Smooth muscle cell of the brain vasculature (primary cell): ENCODE measurements around the gene HPSE2.

Experiments
- DNase-seq: peaks from one replicate; pipeline ENCODE4 v3.0.0-alpha.2; 2012; ENCODE audit warnings: low read depth, low spot score

The HPSE2 gene

DNA sequence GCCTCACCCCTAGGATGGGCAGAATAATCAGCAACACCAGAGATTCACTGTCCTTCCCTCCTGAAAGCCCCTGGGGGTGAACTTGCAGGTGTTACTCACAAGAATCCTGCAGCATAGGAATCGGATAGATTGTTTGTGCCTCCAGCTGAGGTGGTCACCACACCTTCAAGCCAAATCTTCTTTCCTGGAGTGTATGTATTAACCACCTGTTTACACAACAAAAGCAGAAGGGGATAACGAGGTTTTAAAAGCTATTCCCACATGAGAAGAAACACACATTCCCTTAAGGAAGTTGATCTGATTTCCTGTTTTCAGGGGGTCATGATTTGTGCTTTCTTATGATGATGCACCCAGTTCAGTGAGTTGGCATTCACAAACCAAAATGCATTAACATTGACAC is 615.1 kb downstream of the HPSE2 start:
- DNase-seq: no peak

DNA sequence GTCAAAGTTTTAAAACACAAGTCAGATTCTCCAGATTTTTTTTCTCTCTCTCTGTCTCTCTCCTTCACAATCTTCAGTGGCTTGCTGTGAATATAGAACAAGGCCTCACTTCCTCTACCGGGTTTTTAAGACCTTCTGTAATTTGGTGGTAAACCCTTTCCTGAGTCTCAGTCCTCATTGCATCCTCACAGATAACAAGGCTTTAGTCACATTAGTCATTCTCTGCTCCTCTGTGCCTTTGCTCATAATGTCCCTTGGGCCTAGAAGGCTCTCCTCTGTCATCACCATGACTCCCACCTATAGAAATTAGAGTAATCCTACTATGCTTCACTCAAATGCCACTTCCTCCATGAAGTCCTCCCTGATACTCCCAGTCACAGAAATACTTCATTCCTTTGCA is 616.2 kb downstream of the HPSE2 start:
- DNase-seq: no peak

DNA sequence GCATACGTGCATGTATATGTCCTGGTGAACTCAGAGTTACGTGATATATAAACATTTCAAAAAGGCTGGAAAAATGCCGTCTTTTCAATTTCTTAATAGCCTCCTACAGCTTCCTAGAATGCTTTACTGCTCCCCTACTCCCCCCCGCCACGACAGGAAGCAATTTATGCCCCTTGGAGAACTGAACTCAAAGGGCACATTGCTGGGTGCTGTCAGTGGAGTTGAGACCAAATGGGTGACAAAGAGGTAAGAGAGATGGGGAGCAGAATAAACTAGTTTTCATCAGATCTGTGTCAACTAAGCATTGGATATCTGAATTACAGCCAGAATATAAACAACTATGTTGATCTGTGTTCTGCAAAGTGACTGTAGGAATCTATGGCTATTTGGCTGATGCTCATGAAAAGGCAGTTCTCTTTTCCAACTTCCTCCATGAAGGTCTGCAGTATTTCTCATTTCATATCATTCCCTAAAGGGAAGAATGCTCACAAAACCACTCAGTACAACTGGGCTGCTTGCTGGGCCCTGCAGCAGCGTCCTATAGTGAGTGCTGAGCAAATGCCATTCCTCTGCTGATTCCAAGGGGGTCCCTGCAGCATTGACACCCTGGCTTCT is 617.6 kb downstream of the HPSE2 start:
- DNase-seq: no peak

DNA sequence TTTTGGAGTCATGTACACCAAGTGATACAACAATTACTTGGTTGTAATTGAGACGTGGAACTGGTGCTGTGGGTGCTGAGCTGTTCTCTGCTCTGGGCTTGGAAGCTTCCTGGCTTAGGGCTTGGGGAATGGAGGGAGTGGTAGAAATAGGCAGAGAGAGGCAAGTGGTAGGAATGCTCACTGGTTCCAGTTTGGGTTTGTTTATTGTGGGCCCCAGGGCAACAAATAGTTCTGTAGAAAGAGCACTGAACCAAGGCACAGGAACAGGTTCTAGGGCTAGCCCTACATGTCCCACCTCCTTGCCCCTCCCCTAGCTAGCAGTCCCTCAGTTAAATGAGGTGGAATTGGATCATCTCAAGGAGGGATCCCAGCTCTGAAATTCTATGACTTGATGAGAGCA is 622.2 kb downstream of the HPSE2 start:
- DNase-seq: no peak

DNA sequence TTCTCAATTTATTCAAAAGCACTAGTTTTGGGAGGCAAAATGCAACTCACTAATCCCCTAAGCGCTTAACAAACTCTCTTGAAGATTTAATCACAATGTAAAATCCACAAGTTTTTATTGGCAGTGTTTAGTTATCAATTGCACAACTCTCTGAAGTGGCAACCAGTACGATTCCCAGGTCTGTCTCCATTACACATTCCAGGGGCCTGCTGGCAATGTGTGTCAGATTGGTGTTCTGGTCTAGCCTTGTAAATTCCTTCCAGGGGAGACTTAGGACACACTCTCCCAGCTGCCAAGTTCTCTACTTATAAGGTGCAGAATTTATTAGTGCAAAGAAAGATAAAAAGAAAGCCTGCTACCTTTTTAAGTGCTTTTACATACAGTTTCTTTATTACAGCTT is 624.2 kb downstream of the HPSE2 start:
- no peak for DNase-seq

DNA sequence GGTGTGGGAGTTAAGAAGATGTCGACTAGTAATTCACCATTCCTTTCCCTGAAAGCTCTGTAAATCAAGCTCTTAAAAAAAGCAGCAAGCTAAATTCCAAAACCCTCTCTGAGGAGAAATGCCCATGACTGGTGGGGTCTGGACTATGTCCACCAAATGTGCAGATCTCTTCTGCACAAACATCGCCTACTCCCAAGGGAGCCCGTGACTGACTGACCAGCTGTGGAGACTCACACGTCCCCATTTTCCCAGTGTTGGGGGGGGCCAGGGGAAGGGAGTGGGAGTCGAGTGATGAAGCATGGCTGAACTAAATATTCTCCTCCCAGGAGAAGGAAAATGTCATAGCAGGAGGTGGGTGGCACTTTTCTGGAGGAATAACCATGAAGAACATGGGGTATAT is 624.8 kb downstream of the HPSE2 start:
- no peak for DNase-seq

DNA sequence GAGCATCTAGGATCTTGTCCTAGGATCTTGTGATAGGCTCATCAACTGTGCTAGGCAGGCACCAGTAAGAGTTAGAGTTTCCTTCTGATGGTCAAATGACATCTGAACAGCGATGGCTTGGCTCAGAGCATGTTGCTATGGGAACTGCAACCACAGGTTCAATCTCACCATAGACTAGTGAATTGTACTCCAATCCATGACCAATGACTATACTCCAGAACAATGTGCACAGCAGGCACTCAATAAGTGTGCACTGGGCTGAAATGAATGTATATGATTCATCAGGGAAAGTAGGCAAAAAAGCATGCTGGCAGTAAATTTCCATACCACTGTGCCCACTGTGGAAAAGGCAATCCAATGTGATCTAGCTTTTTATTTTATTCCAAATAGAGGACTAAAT is 625.4 kb downstream of the HPSE2 start:
- no peak for DNase-seq

DNA sequence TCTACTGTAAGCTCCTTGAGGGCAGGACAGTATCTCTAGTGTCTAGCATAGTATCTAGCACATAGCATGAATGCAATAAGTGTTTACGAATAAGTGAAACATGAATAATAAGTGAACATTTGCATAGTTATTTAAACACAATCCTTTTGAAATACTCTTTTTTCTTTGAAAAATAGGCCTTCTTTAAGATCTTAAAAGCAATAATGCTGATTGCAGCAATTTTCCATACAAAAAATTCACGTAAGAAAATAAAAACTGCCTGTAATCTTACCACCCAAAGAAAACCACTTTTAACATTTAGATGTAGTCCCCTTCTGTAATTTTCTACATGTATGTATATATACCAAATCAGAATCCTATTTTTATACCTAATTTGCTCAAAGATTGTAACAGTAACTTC is 626.4 kb downstream of the HPSE2 start:
- DNase-seq: no peak

DNA sequence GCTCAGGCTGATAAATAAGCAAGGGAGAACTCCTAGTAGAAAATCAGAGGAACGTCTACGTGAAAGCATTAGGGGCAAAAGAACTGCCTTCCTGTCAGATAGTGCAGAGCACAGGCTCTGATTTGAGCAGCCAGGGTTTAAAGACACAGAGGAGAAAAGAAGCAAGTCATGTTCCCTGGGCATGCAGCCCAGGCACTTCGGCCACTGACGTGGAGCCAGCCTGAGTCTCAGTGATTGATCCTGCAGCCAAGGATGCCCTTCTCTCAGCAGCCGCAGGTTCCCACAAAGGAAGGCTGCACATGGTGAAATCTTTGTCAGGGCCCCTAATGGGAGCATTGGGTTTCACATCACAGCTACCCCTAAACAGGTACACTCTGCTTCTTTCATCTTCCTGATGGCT is 627.2 kb downstream of the HPSE2 start:
- no peak for DNase-seq

DNA sequence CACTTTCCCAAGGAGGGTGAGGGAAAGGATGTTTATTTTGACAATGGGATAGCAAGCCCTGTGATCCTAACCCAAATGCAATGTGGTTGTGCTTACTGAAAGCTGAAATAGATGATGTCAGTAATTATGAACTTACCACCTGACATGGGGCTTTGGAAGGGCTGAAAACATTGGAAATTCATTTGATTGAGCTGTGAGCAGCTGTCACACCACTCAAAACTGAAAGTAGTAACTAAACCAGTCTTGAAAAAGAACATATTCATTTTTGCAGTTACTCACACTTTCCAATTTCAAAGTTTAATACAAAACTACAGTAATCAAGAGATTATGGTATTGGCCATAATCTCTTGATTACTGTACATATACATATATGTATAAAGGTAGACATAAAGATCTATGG is 633.4 kb downstream of the HPSE2 start:
- no peak for DNase-seq

DNA sequence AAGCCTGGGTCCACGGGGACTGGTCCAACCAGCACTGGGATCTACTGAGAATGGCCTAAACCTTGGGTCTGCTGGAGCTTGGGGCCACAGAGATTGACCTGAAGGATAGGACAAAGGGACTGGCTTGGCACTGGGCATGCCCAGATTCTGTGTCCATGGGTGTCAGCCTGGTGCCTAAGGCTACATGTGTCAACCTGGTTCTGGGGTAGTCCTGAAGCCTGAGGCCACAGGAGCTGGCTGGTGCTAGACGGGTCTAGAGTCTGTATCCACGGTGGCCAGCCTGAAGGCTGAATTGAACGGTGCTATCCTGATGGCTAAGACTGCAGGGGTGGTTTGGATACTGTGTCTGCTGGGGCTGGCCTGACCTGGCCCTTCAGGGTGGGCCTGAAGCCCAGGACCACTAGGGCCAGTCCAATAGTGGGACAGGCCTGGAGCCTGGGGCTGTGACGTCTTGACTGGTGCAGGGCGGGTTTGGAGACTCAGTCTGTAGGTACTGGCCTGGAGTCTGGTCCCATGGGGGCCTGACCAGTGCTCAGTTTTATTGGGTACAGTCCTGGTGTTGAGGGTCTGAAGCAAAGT is 636.5 kb downstream of the HPSE2 start:
- DNase-seq: no peak

DNA sequence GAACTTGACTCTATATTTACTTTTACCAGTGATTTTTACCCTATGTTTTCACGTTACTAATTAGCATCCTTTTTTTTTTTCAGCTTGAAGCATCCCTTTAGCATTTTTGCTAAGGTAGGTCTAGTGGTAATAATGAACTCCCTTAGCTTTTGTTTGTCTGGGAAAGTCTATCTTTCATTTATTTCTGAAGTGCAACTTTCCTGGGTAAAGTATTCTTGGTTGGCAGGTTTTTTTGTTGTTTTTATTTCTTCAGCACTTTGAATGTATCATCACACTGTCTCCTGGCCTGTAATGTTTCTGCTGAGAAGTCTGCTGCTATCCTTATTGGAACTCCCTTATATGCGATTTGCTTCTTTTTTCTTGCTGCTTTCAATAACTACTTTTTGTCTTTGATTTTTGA is 639.2 kb downstream of the HPSE2 start:
- no peak for DNase-seq

DNA sequence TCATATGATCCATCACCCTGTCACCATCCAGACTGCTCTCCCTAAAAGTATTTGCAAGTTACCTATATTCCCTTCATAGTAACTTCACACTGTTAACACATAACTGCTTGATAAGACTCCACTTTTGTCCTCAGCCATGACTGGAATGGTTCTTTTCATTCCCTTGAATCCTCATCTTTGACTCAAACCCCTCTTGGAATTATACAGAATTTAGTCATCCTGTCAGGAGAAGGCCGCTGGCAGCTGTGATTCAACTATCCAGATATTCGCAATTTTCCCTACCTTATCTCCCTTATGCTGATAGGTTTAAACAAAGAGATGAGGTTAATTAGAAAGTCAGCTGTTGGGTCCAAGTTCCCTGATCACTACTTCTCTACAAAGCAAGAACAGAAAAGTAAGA is 646.0 kb downstream of the HPSE2 start:
- no peak for DNase-seq

DNA sequence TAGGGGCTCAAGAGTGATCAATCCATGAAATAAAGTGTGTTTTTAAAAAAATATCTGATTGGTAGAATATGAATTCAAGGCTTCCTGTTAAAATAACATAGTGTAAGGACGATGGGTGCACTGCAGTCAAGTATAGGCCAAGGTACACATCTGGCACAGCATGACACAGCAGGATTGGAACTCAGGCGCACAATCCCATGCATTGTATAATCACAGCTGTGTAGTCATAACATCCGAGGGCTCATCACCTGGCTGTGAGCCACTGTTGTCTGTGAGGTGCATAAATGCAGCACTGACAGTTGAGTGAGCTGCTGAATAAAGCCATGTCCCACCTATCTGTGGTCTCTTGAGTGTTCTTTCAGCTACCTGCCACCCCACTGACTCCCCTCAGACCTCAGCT is 646.6 kb downstream of the HPSE2 start:
- DNase-seq: no peak

DNA sequence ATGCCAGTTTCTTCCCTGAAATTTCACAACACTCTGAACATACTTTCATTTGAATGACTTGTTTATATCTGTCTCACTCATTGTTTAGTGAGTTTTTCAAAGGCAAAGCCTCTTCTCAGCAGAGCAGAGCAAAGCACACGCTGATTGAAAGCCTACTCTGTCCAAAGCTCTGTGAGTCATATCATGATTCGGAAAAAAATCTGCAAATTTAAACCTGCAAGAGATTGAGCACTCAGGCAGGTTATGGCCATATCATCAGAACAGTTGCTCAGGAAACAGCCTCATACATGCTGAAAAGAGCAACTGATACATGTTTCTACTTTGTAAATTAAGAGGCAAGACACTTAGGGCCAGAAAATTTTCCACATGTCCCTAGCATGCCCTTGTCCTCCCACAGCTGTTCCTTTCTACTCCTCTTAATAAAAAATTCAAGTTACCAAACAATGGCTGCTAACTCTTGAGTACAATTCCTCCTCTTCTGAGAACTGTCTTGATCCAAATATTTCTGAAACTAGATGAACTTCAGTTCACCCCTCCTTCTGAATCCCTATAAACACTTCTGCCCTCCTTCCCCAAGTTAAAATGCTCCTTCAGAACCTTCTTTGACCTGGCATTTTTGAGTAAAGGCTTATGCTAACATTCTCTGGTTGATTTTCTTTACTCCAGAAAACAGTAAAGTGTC is 648.4 kb downstream of the HPSE2 start:
- no peak for DNase-seq

DNA sequence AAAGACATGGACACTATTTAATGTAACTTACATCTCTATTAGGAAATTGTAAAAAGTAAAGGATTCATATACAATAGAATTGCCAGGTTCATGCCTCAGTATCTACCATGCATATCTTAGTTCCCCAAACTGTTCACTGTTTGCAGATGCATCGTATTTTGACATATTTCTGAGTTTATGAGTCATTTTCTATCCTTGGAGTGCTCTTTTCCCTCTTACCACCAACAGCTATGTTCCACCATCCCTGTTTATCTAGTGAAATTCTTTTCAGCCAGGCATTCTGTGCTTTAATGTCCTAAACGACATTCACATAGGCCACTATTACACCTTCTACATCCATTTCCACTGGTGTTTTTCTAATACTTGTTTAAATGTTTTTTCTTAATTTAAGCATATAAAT is 649.6 kb downstream of the HPSE2 start:
- DNase-seq: no peak

DNA sequence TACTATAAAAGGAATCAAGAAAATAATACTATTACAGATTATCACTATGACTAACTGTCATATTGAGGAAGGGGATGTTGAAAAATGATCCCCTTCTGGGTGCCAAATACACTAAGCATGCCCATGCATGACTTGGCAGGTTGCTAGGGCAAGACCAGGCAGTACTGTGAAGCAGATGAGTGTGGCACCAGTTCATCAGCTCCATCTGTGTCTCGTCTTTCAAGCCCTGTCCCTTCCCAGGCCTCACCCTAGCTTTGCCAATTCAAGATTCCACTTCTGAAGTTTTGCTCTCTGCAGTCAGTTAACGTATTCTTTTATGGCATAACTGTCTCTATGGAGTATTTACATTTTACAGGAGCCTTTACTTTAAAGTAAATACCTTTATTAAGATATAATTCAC is 653.3 kb downstream of the HPSE2 start:
- no peak for DNase-seq

DNA sequence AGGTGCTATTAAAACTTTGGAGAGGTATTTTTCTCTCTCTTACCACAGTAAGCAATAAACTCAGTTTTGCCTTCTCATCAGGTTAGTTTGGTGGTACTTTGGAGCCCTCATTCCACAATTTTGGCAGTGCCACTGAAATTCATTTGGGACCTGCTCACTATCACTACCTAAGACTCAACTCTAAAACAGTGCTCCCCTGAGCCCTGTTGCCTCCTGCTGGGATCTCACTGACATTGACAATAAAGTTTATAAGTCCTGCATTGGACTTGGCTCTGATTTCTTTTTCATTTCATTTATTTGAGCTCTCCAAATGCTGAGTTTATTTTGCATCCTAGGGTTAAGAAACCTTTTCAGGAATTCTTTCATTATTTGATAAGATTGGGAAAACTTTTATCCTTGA is 658.1 kb downstream of the HPSE2 start:
- no peak for DNase-seq

DNA sequence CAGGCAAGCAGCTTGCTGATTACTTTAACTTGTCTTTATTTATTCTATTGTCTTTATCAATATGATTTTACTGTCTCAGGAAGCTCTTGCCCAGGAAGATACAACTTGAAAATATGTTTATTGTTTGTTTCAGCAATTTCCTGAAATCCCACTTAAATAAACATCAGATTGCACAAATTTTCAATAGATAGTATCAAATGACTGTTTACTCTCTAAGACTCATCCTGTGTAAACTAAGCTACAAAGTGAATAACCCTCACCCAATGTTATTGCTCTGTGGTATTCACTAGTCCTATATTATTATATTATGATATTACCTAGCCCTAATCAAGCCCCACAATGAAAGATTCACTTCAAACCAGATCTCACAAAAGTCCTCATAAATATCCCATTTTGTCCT is 658.5 kb downstream of the HPSE2 start:
- DNase-seq: no peak

DNA sequence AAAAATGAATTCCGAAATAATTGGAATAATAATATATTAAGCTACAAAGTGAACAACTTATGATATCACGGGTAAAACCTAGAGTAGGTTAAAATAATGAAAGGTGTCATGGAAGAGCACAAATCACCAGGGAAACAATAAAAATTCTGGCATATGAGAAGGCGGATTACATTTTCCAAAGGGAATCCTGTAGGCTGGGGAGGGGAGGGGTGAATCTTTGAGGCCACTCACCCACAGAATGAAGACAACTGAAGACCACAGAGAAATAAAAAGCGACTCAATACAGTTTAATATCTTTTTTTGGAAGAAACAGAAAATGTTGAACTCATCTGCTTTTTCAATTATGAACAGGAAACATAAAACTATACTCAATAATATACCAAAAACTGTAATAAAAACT is 659.6 kb downstream of the HPSE2 start:
- DNase-seq: no peak

DNA sequence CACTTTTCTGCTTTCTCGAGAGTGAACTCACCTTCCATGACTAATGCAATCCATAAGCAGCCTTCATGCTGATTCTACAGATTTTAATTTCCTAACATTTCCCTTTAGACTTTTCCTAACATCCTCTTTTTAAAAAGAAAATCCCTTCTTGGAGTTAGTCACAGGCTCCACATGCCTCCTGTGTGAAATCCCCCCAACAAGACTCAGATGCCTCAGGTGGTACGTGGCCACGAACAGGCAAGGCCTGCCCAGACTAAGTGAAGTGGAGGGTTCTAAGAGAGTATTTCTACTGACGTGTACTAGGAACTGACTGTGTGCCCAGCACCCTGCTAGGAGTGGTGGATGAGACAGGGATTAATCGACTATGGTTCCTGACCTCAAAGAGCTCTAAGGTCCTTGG is 663.1 kb downstream of the HPSE2 start:
- DNase-seq: no peak

DNA sequence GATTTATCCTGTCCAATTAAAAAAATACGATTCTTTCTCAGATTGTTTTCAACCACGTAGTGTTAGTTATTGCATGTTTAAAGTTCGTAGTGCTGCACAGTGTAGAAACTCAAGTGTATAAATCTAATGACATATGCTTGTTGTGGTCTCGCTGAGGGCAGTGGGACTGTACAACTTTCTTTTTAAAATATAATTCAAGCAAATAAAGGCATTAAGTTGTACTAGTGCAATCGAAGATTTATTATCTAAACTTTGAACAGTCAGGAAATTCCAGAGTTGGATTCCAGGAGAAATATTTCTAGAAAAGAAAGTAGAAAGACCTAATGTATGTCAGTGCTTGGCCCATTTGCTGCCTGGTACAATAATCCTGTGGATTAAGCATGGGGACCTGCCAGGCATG is 664.8 kb downstream of the HPSE2 start:
- no peak for DNase-seq

DNA sequence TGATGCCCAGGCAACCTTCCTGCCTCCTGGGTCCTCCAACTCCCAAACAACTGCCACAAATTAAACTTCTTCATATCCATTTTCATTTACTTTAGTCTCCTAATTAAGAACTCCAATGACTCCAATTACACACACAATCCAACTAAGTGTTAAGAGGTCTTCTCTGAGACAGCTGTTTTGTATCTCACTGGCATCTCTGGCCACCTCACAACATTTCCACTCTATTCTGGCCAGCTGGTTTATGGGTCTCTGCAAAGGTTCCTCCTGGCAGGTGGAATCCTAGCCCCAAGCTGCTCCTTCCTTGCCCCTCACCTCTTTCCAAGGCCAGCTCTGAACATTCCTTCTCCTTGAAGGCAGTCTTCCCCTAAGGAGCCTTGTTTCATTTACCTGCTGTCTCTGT is 665.8 kb downstream of the HPSE2 start:
- DNase-seq: no peak

DNA sequence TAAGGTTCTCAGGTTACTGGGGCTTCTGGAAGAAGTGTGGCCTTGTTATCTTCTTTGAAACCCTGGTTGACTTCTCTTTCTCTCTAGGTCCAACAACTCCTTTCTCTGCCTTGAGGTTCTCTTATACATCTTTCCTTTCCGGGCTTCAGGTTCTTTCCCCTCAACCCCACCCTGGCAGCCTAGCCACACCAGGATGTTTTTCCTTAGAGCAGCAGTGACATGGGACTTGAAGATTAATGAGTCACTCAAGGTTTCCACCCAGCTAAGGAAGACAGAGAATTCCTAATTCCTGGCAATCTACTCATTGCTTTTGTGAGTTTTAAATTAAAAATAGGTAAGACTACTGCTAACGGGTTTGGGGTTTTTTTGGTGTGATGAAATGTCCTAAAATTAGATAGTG is 667.1 kb downstream of the HPSE2 start:
- DNase-seq: no peak
